HepG2 (cell line): Measurements from ENCODE around the gene GLRX2. TPM values are rescaled to one million over a fixed set of nuclear protein-coding genes. Genes with fewer than 3 reads are reported as not detected.

Experiments used
- ARNT2 ChIP-seq: sonication (generic); formaldehyde crosslinking; IDR thresholded peaks from 2 replicates; pipeline ENCODE4 v1.8.0; 2022; ENCODE audit warnings: mild to moderate bottlenecking, low read depth, missing genetic modification reagents, moderate library complexity
- CBX2 ChIP-seq, 2 experiments: fragments of 200-600 bp in 1 of 2; sonication (generic); formaldehyde crosslinking in 1 of 2; IDR thresholded peaks; 2 replicates each; pipeline versions ENCODE4 v1.7.0 to v1.8.1; 2018 to 2022; ENCODE audit warnings: low read depth in 2 of 2, low read length in 1 of 2, mild to moderate bottlenecking in 1 of 2, missing genetic modification reagents in 1 of 2
- DNMT3B ChIP-seq: conservative IDR thresholded peaks from 2 replicates; pipeline ENCODE4 v1.6.1; 2016; ENCODE audit warnings: missing biosample characterization, control low read depth
- HHEX ChIP-seq: IDR thresholded peaks from 2 replicates; pipeline ENCODE4 v1.6.1; 2016; ENCODE audit warnings: control low read depth
- HMG20A ChIP-seq: IDR thresholded peaks from 2 replicates; pipeline ENCODE4 v1.6.1; 2016; ENCODE audit warnings: borderline replicate concordance
- NFIB ChIP-seq: sonication (generic); formaldehyde crosslinking; IDR thresholded peaks from 2 replicates; pipeline ENCODE4 v1.9.0; 2021; ENCODE audit warnings: missing genetic modification reagents, mild to moderate bottlenecking, borderline replicate concordance
- NRL ChIP-seq: sonication (generic); formaldehyde crosslinking; IDR thresholded peaks from 2 replicates; pipeline ENCODE4 v1.5.0; 2020; ENCODE audit warnings: missing genetic modification reagents, mild to moderate bottlenecking, moderate library complexity, borderline replicate concordance
- POLR2G ChIP-seq: fragments of 200-400 bp; formaldehyde crosslinking; IDR thresholded peaks from 2 replicates; pipeline ENCODE4 v1.6.1; 2018; ENCODE audit warnings: mild to moderate bottlenecking, low read depth, low read length, moderate library complexity
- TFE3 ChIP-seq: IDR thresholded peaks from 2 replicates; pipeline ENCODE4 v1.6.1; 2016
- ZNF281 ChIP-seq: sonication (generic); formaldehyde crosslinking; IDR thresholded peaks from 2 replicates; pipeline ENCODE4 v1.4.0; 2020; ENCODE audit warnings: missing genetic modification reagents, borderline replicate concordance
- ZNF446 ChIP-seq: sonication (generic); formaldehyde crosslinking; IDR thresholded peaks from 2 replicates; pipeline ENCODE4 v1.5.0; 2020; ENCODE audit warnings: mild to moderate bottlenecking, missing genetic modification reagents
- ZNF691 ChIP-seq: sonication (generic); formaldehyde crosslinking; IDR thresholded peaks from 2 replicates; pipeline ENCODE4 v1.4.0; 2020; ENCODE audit warnings: missing genetic modification reagents, low read depth, mild to moderate bottlenecking, borderline replicate concordance
- ZSCAN22 ChIP-seq: sonication (generic); formaldehyde crosslinking; IDR thresholded peaks from 2 replicates; pipeline ENCODE4 v1.4.0; 2020; ENCODE audit warnings: mild to moderate bottlenecking, missing genetic modification reagents
- polyA plus RNA-seq, 8 experiments: library from polyadenylated mRNA; depleted of rRNA in 3 of 8; stranded (reverse) in 7 of 8; unstranded in 1 of 8; fragments of >200 nt; fragmentation: Illumina TruSeq in 4 of 8; extraction: Trizol in 4 of 8; gene quantifications; 2 replicates each; pipeline versions ENCODE4 v1.2.1 to v1.2.3, GENCODE V29; 2011 to 2016; ENCODE audit warnings: low read depth in 4 of 8, missing spikeins in 1 of 8, mixed read lengths in 1 of 8; ENCODE audit not compliant: insufficient read depth in 1 of 8
- total RNA-seq, 5 experiments: library from RNA; depleted of rRNA; stranded (reverse); fragments of >200 nt; fragmentation: Illumina TruSeq; extraction: Trizol; gene quantifications; 2 replicates each; pipeline ENCODE4 v1.2.3, GENCODE V29; 2016; ENCODE audit warnings: low read depth in 1 of 5
- TF ChIP-seq, protein P1 (sequence below): sonication (generic); formaldehyde crosslinking; IDR thresholded peaks from 2 replicates; pipeline ENCODE4 v1.5.1; 2020; ENCODE audit warnings: mild to moderate bottlenecking, missing genetic modification reagents, moderate library complexity
- TF ChIP-seq, protein P2 (sequence below): sonication (generic); formaldehyde crosslinking; IDR thresholded peaks from 2 replicates; pipeline ENCODE4 v1.4.0; 2020; ENCODE audit warnings: mild to moderate bottlenecking, missing genetic modification reagents
- TF ChIP-seq, protein P3 (sequence below): sonication (generic); formaldehyde crosslinking; conservative IDR thresholded peaks from 2 replicates; pipeline ENCODE4 v1.8.1; 2023; ENCODE audit warnings: missing genetic modification reagents

Gene GLRX2
- total and polyA plus RNA-seq, 2 of the 13 experiments (the other 11 are each of a cell fraction or from before 2014, with no cell fraction given) = 11.9 to 39.0 TPM

- no peak for TF ChIP-seq ARNT2
- no peak for TF ChIP-seq HMG20A (CRISPR knock-in tag)
- TF ChIP-seq NFIB (CRISPR knock-in tag) = no peak
- no peak; the same call in 1 of the 2 replicates for TF ChIP-seq ZNF281 (CRISPR knock-in tag)
- TF ChIP-seq, protein P1, sequence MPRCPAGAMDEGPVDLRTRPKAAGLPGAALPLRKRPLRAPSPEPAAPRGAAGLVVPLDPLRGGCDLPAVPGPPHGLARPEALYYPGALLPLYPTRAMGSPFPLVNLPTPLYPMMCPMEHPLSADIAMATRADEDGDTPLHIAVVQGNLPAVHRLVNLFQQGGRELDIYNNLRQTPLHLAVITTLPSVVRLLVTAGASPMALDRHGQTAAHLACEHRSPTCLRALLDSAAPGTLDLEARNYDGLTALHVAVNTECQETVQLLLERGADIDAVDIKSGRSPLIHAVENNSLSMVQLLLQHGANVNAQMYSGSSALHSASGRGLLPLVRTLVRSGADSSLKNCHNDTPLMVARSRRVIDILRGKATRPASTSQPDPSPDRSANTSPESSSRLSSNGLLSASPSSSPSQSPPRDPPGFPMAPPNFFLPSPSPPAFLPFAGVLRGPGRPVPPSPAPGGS = no peak
- TF ChIP-seq ZNF691 (CRISPR knock-in tag) = no peak
- TF ChIP-seq, protein P2, sequence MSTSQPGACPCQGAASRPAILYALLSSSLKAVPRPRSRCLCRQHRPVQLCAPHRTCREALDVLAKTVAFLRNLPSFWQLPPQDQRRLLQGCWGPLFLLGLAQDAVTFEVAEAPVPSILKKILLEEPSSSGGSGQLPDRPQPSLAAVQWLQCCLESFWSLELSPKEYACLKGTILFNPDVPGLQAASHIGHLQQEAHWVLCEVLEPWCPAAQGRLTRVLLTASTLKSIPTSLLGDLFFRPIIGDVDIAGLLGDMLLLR (CRISPR knock-in tag) = no peak
- no peak for TF ChIP-seq POLR2G
- peak; percentile 8; the same call in 1 of the 2 replicates for TF ChIP-seq ZSCAN22
- 0 out of 2 replicates have a peak, but pooled peaks have one; percentile 38 for TF ChIP-seq DNMT3B (CRISPR knock-in tag)
- TF ChIP-seq, protein P3, sequence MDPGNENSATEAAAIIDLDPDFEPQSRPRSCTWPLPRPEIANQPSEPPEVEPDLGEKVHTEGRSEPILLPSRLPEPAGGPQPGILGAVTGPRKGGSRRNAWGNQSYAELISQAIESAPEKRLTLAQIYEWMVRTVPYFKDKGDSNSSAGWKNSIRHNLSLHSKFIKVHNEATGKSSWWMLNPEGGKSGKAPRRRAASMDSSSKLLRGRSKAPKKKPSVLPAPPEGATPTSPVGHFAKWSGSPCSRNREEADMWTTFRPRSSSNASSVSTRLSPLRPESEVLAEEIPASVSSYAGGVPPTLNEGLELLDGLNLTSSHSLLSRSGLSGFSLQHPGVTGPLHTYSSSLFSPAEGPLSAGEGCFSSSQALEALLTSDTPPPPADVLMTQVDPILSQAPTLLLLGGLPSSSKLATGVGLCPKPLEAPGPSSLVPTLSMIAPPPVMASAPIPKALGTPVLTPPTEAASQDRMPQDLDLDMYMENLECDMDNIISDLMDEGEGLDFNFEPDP (CRISPR knock-in tag) = 0 out of 2 replicates have a peak, but pooled peaks have one; percentile 11
- no peak for TF ChIP-seq HHEX (CRISPR knock-in tag)
- TF ChIP-seq TFE3 (CRISPR knock-in tag) = 0 out of 2 replicates have a peak, but pooled peaks have one; percentile 19
- 0 out of 2 replicates have a peak, but pooled peaks have one; percentile 84 for TF ChIP-seq ZNF446
- no peak for TF ChIP-seq NRL
- TF ChIP-seq CBX2 (IDR thresholded peaks at IDR 0.05; ENCODE audit: low read depth, low read length) = no peak
- no peak for TF ChIP-seq CBX2 (CRISPR knock-in tag; IDR thresholded peaks at IDR 0.05; ENCODE audit: low read depth)
Observed at GRCh38 chr1:193058529-193059281, 46.5 kb downstream of the GLRX2 start (continued).
